HEK293 (cell line): Measurements from ENCODE around the gene CDK16.

Source experiments
- CTCF ChIA-PET: fragments of 350-600 bp; formaldehyde crosslinking; extraction: SDS; loops from one replicate; lab custom pipeline; 2021; ENCODE audit warnings: antibody characterized with exemption; lab: Yijun Ruan, JAX
- POLR2A ChIA-PET: fragments of 300-600 bp; formaldehyde crosslinking; extraction: SDS; loops from one replicate; lab custom pipeline; 2020; ENCODE audit warnings: antibody characterized with exemption, inconsistent platforms; lab: Yijun Ruan, JAX
- H3K27ac ChIP-seq: fragments of 200-500 bp; sonication (Bioruptor generic); 2 replicates; pipeline ENCODE4 v1.5.1; 2014; ENCODE audit warnings: low read depth, low read length, control low read depth, inconsistent platforms; ENCODE audit errors: extremely low read depth
- H3K36me3 ChIP-seq, 2 experiments: fragments of 200-500 bp in 1 of 2; sonication (Bioruptor generic) in 1 of 2; 1 replicate in 1 of 2; 2 replicates in 1 of 2; pipeline ENCODE4 v1.5.1; 2014 to 2017; ENCODE audit warnings: inconsistent platforms in 2 of 2, low read length in 2 of 2; ENCODE audit not compliant: control insufficient read depth in 2 of 2, insufficient read depth in 1 of 2
- H3K4me1 ChIP-seq: fragments of 200-500 bp; sonication (Bioruptor generic); 2 replicates; pipeline ENCODE4 v1.5.1; 2014; ENCODE audit warnings: mild to moderate bottlenecking, low read length, inconsistent platforms; ENCODE audit not compliant: control insufficient read depth, insufficient read depth
- H3K4me3 ChIP-seq: 2 replicates; pipeline ENCODE4 v1.5.1; 2011; ENCODE audit warnings: low read depth, mild to moderate bottlenecking, control low read depth, low read length, moderate library complexity
- H3K9me3 ChIP-seq: fragments of 200-500 bp; sonication (Bioruptor generic); 2 replicates; pipeline ENCODE4 v1.5.1; 2014; ENCODE audit warnings: low read depth, low read length, inconsistent platforms; ENCODE audit not compliant: control insufficient read depth, insufficient read depth
- ELK4 ChIP-seq: IDR thresholded peaks from 2 replicates; pipeline ENCODE4 v1.6.1; 2011; ENCODE audit warnings: mild to moderate bottlenecking, low read depth, low read length, borderline replicate concordance
- GFI1B ChIP-seq: fragments of 450-650 bp; formaldehyde crosslinking; IDR thresholded peaks from 2 replicates; pipeline ENCODE4 v1.5.1; 2016; ENCODE audit warnings: missing biosample characterization, missing genetic modification characterization
- GLI4 ChIP-seq: fragments of 450-650 bp; formaldehyde crosslinking; IDR thresholded peaks from 2 replicates; pipeline ENCODE4 v1.5.1; 2016; ENCODE audit warnings: missing biosample characterization, missing genetic modification characterization
- HOXD13 ChIP-seq: sonication (generic); formaldehyde crosslinking; IDR thresholded peaks from 2 replicates; pipeline ENCODE4 v1.8.0; 2022; ENCODE audit warnings: missing genetic modification reagents, borderline replicate concordance
- IKZF3 ChIP-seq: fragments of 450-650 bp; IDR thresholded peaks from 2 replicates; pipeline ENCODE4 v1.5.0; 2018; ENCODE audit warnings: missing biosample characterization, mild to moderate bottlenecking, missing genetic modification characterization, moderate library complexity
- KLF7 ChIP-seq: fragments of 450-650 bp; formaldehyde crosslinking; IDR thresholded peaks from 2 replicates; pipeline ENCODE4 v1.5.1; 2016; ENCODE audit warnings: missing biosample characterization, missing genetic modification characterization, borderline replicate concordance
- MYNN ChIP-seq: fragments of 450-650 bp; formaldehyde crosslinking; IDR thresholded peaks from 2 replicates; pipeline ENCODE4 v1.5.1; 2016; ENCODE audit warnings: missing biosample characterization, missing genetic modification characterization, borderline replicate concordance
- PRDM1 ChIP-seq: fragments of 450-650 bp; formaldehyde crosslinking; IDR thresholded peaks from 2 replicates; pipeline ENCODE4; 2016; ENCODE audit warnings: missing biosample characterization, missing genetic modification characterization
- REPIN1 ChIP-seq: fragments of 450-650 bp; formaldehyde crosslinking; IDR thresholded peaks from 2 replicates; pipeline ENCODE4 v1.5.1; 2017; ENCODE audit warnings: missing biosample characterization, missing genetic modification characterization, low read depth
- SETDB1 ChIP-seq: IDR thresholded peaks from one replicate; pipeline ENCODE4 v1.6.1; 2017; ENCODE audit warnings: mild to moderate bottlenecking, low read length, moderate library complexity, mixed read lengths; ENCODE audit not compliant: insufficient read length
- YY1 ChIP-seq: fragments of 450-650 bp; formaldehyde crosslinking; IDR thresholded peaks from 2 replicates; pipeline ENCODE4 v1.5.1; 2018; ENCODE audit warnings: missing biosample characterization, missing genetic modification characterization
- YY2 ChIP-seq: fragments of 450-650 bp; formaldehyde crosslinking; IDR thresholded peaks from 2 replicates; pipeline ENCODE4 v1.5.1; 2016; ENCODE audit warnings: missing biosample characterization, missing genetic modification characterization
- ZFP41 ChIP-seq: fragments of 450-650 bp; formaldehyde crosslinking; IDR thresholded peaks from 2 replicates; pipeline ENCODE4 v1.5.1; 2016; ENCODE audit warnings: missing biosample characterization, missing genetic modification characterization, borderline replicate concordance
- ZNF114 ChIP-seq: fragments of 450-650 bp; formaldehyde crosslinking; IDR thresholded peaks from 2 replicates; pipeline ENCODE4 v1.5.0; 2017; ENCODE audit warnings: missing biosample characterization, missing genetic modification characterization
- ZNF16 ChIP-seq: fragments of 450-650 bp; formaldehyde crosslinking; IDR thresholded peaks from 2 replicates; pipeline ENCODE4 v1.5.1; 2016; ENCODE audit warnings: low read depth, missing biosample characterization, missing genetic modification characterization
- ZNF169 ChIP-seq: fragments of 450-650 bp; formaldehyde crosslinking; IDR thresholded peaks from 2 replicates; pipeline ENCODE4 v1.5.1; 2016; ENCODE audit warnings: missing biosample characterization, missing genetic modification characterization
- ZNF184 ChIP-seq: fragments of 450-650 bp; IDR thresholded peaks from 2 replicates; pipeline ENCODE4 v1.5.1; 2018; ENCODE audit warnings: missing biosample characterization, mild to moderate bottlenecking, missing genetic modification characterization
- ZNF202 ChIP-seq: fragments of 450-650 bp; formaldehyde crosslinking; IDR thresholded peaks from 2 replicates; pipeline ENCODE4 v1.5.1; 2016; ENCODE audit warnings: missing biosample characterization, missing genetic modification characterization, borderline replicate concordance
- ZNF23 ChIP-seq: fragments of 450-650 bp; formaldehyde crosslinking; IDR thresholded peaks from 2 replicates; pipeline ENCODE4 v1.5.1; 2016; ENCODE audit warnings: missing biosample characterization, missing genetic modification characterization, borderline replicate concordance
- ZNF239 ChIP-seq: fragments of 450-650 bp; formaldehyde crosslinking; IDR thresholded peaks from 2 replicates; pipeline ENCODE4 v1.5.1; 2016; ENCODE audit warnings: missing biosample characterization, missing genetic modification characterization
- ZNF302 ChIP-seq: fragments of 450-650 bp; formaldehyde crosslinking; IDR thresholded peaks from 2 replicates; pipeline ENCODE4 v1.5.1; 2016; ENCODE audit warnings: missing biosample characterization, missing genetic modification characterization, low read depth
- ZNF488 ChIP-seq: fragments of 450-650 bp; formaldehyde crosslinking; IDR thresholded peaks from 2 replicates; pipeline ENCODE4 v1.5.1; 2016; ENCODE audit warnings: missing biosample characterization, missing genetic modification characterization
- ZNF555 ChIP-seq: fragments of 450-650 bp; formaldehyde crosslinking; conservative IDR thresholded peaks from 2 replicates; pipeline ENCODE4 v1.5.1; 2017; ENCODE audit warnings: missing biosample characterization, mild to moderate bottlenecking, missing genetic modification characterization, inconsistent platforms
- ZNF560 ChIP-seq: fragments of 450-650 bp; formaldehyde crosslinking; IDR thresholded peaks from 2 replicates; pipeline ENCODE4 v1.5.1; 2017; ENCODE audit warnings: missing biosample characterization, missing genetic modification characterization, borderline replicate concordance
- ZNF610 ChIP-seq: fragments of 450-650 bp; formaldehyde crosslinking; IDR thresholded peaks from 2 replicates; pipeline ENCODE4 v1.5.1; 2016; ENCODE audit warnings: missing biosample characterization, missing genetic modification characterization, borderline replicate concordance
- ZNF629 ChIP-seq: fragments of 450-650 bp; formaldehyde crosslinking; IDR thresholded peaks from 2 replicates; pipeline ENCODE4 v1.5.1; 2017; ENCODE audit warnings: missing biosample characterization, missing genetic modification characterization
- ZNF664 ChIP-seq: fragments of 450-650 bp; formaldehyde crosslinking; IDR thresholded peaks from 2 replicates; pipeline ENCODE4 v1.5.1; 2016; ENCODE audit warnings: missing biosample characterization, missing genetic modification characterization
- ZNF837 ChIP-seq: fragments of 450-650 bp; formaldehyde crosslinking; IDR thresholded peaks from 2 replicates; pipeline ENCODE4 v1.5.1; 2016; ENCODE audit warnings: missing biosample characterization, missing genetic modification characterization
- ZSCAN16 ChIP-seq: fragments of 450-650 bp; formaldehyde crosslinking; IDR thresholded peaks from 2 replicates; pipeline ENCODE4 v1.5.1; 2016; ENCODE audit warnings: missing biosample characterization, missing genetic modification characterization
- TF ChIP-seq, protein P1 (sequence below): fragments of 450-650 bp; formaldehyde crosslinking; IDR thresholded peaks from 2 replicates; pipeline ENCODE4 v1.5.1; 2016; ENCODE audit warnings: missing biosample characterization, missing genetic modification characterization

CDK16 gene

GRCh38 chrX:47266643-47267042, 48.2 kb downstream of the CDK16 start:
- POLR2A ChIA-PET = interaction anchor here (0.7 kb wide), 1 partner anchor 48 kb away, joined by 7 read pairs; no protein-coding TSS in a partner anchor
- no peaks in the 10 kb centered on the region for H3K9me3 ChIP-seq
- H3K27ac ChIP-seq = no peak overlapping the region
- no peak overlapping the region for H3K4me3 ChIP-seq
- no peaks in the 10 kb centered on the region for H3K36me3 ChIP-seq
- TF ChIP-seq YY2 (tag by site-specific recombination) = no peak
- no peak for TF ChIP-seq ZNF169
- no peak for TF ChIP-seq IKZF3 (tag by site-specific recombination)
- TF ChIP-seq ZNF555 (tag by site-specific recombination) = no peak
- TF ChIP-seq ZNF629 (tag by site-specific recombination) = no peak
- no peak for TF ChIP-seq ZNF610
- no peak for TF ChIP-seq ZNF184 (tag by site-specific recombination)
- TF ChIP-seq, protein P1, sequence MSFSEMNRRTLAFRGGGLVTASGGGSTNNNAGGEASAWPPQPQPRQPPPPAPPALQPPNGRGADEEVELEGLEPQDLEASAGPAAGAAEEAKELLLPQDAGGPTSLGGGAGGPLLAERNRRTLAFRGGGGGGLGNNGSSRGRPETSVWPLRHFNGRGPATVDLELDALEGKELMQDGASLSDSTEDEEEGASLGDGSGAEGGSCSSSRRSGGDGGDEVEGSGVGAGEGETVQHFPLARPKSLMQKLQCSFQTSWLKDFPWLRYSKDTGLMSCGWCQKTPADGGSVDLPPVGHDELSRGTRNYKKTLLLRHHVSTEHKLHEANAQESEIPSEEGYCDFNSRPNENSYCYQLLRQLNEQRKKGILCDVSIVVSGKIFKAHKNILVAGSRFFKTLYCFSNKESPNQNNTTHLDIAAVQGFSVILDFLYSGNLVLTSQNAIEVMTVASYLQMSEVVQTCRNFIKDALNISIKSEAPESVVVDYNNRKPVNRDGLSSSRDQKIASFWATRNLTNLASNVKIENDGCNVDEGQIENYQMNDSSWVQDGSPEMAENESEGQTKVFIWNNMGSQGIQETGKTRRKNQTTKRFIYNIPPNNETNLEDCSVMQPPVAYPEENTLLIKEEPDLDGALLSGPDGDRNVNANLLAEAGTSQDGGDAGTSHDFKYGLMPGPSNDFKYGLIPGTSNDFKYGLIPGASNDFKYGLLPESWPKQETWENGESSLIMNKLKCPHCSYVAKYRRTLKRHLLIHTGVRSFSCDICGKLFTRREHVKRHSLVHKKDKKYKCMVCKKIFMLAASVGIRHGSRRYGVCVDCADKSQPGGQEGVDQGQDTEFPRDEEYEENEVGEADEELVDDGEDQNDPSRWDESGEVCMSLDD (tag by site-specific recombination) = no peak
- TF ChIP-seq ZNF114 (tag by site-specific recombination) = no peak
- no peaks in the 10 kb centered on the region for H3K4me1 ChIP-seq
- CTCF ChIA-PET = interaction anchor here (0.5 kb wide), 1 partner anchor 45 kb away, joined by 7 read pairs; no protein-coding TSS in a partner anchor

DNA sequence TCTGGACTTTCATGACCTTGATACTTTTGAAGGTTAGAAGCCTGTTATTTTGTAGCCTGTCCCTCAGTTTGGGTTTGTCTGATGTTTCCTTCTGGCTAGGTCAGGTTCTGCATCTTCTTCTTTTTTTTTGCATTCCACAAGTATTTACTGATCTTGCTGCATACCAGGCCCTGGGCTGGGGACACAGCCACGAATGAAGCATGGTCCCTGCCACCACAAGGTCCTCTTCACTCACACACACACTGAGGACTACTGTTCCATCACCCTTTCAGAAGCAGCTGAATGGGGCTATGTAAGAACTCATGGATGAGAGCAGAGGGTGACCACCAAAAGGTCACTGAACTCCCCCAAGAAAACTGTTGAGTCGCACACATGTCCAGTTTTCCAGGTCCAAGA, 53.5 kb downstream of the CDK16 start:
- Histone ChIP-seq H3K4me3 (no peak overlapping the region), H3K9me3 (no peaks in the 10 kb centered on the region), H3K4me1 (no peaks in the 10 kb centered on the region), H3K36me3 (no peaks in the 10 kb centered on the region), H3K27ac (no peak overlapping the region)
- ChIA-PET CTCF (interaction anchor here (0.7 kb wide), 1 partner anchor 166 kb away, joined by 3 read pairs; no protein-coding TSS in a partner anchor), POLR2A (no interaction called here)
- no peak for TF ChIP-seq ZSCAN16
- no peak for TF ChIP-seq REPIN1
- no peak for TF ChIP-seq MYNN
- no peak for TF ChIP-seq ZNF560
- TF ChIP-seq ZNF488 (tag by site-specific recombination) = no peak
- TF ChIP-seq ZNF16 = no peak
- no peak for TF ChIP-seq PRDM1 (tag by site-specific recombination)

DNA sequence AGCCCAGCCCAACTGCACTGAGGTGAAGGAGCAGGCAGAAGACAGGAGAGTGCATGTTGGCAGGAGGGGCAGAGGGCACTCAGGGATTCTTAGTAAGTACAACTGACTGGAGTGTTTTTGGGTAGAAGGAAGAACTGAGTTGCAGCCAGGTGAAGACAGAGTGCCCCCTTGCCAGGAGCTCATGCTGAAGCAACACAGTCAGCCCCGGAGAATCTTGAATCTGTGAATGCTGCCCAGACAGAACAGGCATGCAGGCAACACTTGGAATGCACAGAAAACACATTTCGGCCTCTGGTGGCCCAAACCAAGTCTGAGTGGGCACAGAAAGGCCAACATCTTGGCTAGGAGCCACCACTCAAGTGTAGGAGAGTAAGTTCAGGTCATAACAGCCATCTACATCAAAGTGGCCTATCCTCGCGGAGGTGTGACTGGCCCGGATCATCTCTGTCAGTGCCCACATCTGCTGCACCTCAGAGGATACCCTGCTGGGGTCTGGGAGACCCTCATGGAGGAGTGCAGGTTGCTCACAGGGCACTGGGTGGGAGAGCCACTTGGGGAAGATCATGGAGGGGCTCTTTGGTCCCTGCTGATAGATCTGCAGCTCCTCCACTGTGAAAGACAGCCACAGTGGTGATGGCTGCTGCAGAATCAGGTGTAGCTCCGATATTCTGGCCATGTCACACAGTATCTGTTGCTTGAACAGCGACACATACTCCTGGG, 54.7 kb downstream of the CDK16 start:
- Histone ChIP-seq H3K27ac (no peak overlapping the region), H3K4me1 (no peaks in the 10 kb centered on the region), H3K9me3 (no peaks in the 10 kb centered on the region), H3K36me3 (no peaks in the 10 kb centered on the region), H3K4me3 (no peak overlapping the region)
- ChIA-PET CTCF (interaction anchor here (1.0 kb wide), 1 partner anchor 11 kb away, joined by 3 read pairs; no protein-coding TSS in a partner anchor), POLR2A (no interaction called here)
- TF ChIP-seq ZNF114 (tag by site-specific recombination) (no peak), SETDB1 (no peak), GLI4 (tag by site-specific recombination) (no peak), KLF7 (no peak), ZNF202 (tag by site-specific recombination) (no peak), ZNF302 (tag by site-specific recombination) (no peak), HOXD13 (CRISPR knock-in tag) (no peak), ZNF239 (tag by site-specific recombination) (no peak), ELK4 (no peak), ZFP41 (tag by site-specific recombination) (no peak), YY1 (tag by site-specific recombination) (no peak), GFI1B (tag by site-specific recombination) (no peak), ZNF23 (no peak), ZNF610 (no peak), ZNF664 (tag by site-specific recombination) (no peak), ZNF837 (tag by site-specific recombination) (no peak)
